HepG2 (cell line): Measurements from ENCODE around the gene CYB5D1. TPM values are rescaled to one million over a fixed set of nuclear protein-coding genes. Genes with fewer than 3 reads are reported as not detected.
A peak's percentile ranks its signal among the peaks of the same experiment; 100 is the strongest.

Source experiments
- ATAC-seq: fragments of 200-7000 bp; cut with Tn5 transposase; 3 replicates; pipeline ENCODE4 v1.9.1; 2020; ENCODE audit warnings: mild to moderate bottlenecking, moderate library complexity
- BruUV-seq: library from RNA; stranded (reverse); fragments of 400-500 nt; replicated peaks from 2 replicates; lab custom pipeline; 2021; lab: Mats Ljungman, UMichigan
- CTCF ChIA-PET: fragments of 300-600 bp; formaldehyde crosslinking; extraction: SDS; loops from one replicate; lab custom pipeline; 2021; ENCODE audit warnings: low total read pairs, inconsistent platforms, low intra/inter-chr PET ratio; lab: Yijun Ruan, JAX
- POLR2A ChIA-PET: fragments of 350-600 bp; sonication (Branson Sonifier 250); formaldehyde crosslinking; loops from one replicate; lab custom pipeline; 2020; ENCODE audit warnings: antibody characterized with exemption, inconsistent platforms; lab: Yijun Ruan, JAX
- DNase-seq: peaks from one replicate; pipeline ENCODE4 v3.0.0-alpha.2; 2015; ENCODE audit warnings: low spot score
- FAIRE-seq: peaks from 3 replicates; lab custom pipeline; 2011; peaks lifted over from hg19 to GRCh38; lab: Jason Lieb, UNC
- H2AFZ ChIP-seq: one replicate; pipeline ENCODE4 v1.6.1; 2011; ENCODE audit warnings: low read length, inconsistent platforms
- H3K27ac ChIP-seq: fragments of 300-600 bp; 3 replicates; pipeline ENCODE4 v1.8.0; 2011; ENCODE audit warnings: mixed run types, mild to moderate bottlenecking, mixed read lengths, low read length, inconsistent platforms; ENCODE audit not compliant: insufficient read depth; ENCODE audit errors: extremely low read length
- H3K27me3 ChIP-seq, 2 experiments: fragments of 200-600 bp in 1 of 2; 2 replicates in 1 of 2; 3 replicates in 1 of 2; pipeline versions ENCODE4 v1.6.0 to v1.8.0; 2011; ENCODE audit warnings: low read length in 2 of 2, mild to moderate bottlenecking in 2 of 2, moderate library complexity in 2 of 2, inconsistent platforms in 1 of 2; ENCODE audit not compliant: insufficient read depth in 2 of 2, control insufficient read depth in 1 of 2
- H3K36me3 ChIP-seq, 2 experiments: fragments of 200-600 bp in 1 of 2; replicated peaks in 1 of 2; 2 replicates in 1 of 2; 3 replicates in 1 of 2; pipeline versions ENCODE4 v1.5.1 to v1.8.0; 2011; ENCODE audit warnings: low read length in 2 of 2, inconsistent platforms in 1 of 2; ENCODE audit not compliant: insufficient read depth in 2 of 2, control insufficient read depth in 1 of 2
- H3K4me1 ChIP-seq: 2 replicates; pipeline ENCODE4 v1.5.1; 2012; ENCODE audit warnings: low read length, inconsistent platforms; ENCODE audit not compliant: insufficient read depth
- H3K4me2 ChIP-seq: 2 replicates; pipeline ENCODE4 v1.6.0; 2011; ENCODE audit warnings: low read depth, low read length, inconsistent platforms
- H3K4me3 ChIP-seq, 3 experiments: fragments of 200-600 bp in 1 of 3; sonication (generic), shearing (Covaris generic) in 1 of 3; replicated peaks in 1 of 3; 2 replicates each; pipeline ENCODE4 v1.5.1; 2011 to 2016; ENCODE audit warnings: low read length in 3 of 3, inconsistent platforms in 2 of 3, low read depth in 2 of 3, mild to moderate bottlenecking in 2 of 3, control low read depth in 1 of 3, mixed read lengths in 1 of 3; ENCODE audit not compliant: insufficient read depth in 1 of 3
- H3K79me2 ChIP-seq: one replicate; pipeline ENCODE4 v1.6.1; 2011; ENCODE audit warnings: low read length, inconsistent platforms; ENCODE audit not compliant: insufficient read depth
- H3K9ac ChIP-seq: 2 replicates; pipeline ENCODE4 v1.6.0; 2011; ENCODE audit warnings: mild to moderate bottlenecking, low read depth, low read length, inconsistent platforms; ENCODE audit not compliant: insufficient read depth
- H3K9me3 ChIP-seq: 2 replicates; pipeline ENCODE4 v1.5.1; 2012; ENCODE audit warnings: mild to moderate bottlenecking, low read length
- H4K20me1 ChIP-seq: 2 replicates; pipeline ENCODE4 v1.6.0; 2011; ENCODE audit warnings: inconsistent platforms, mild to moderate bottlenecking, low read length, moderate library complexity; ENCODE audit not compliant: insufficient read depth
- CSRNP1 ChIP-seq: sonication (generic); formaldehyde crosslinking; IDR thresholded peaks from 2 replicates; pipeline ENCODE4 v1.8.1; 2023; ENCODE audit warnings: mild to moderate bottlenecking, missing genetic modification reagents
- HNRNPK ChIP-seq: fragments of 200-400 bp; formaldehyde crosslinking; IDR thresholded peaks from 2 replicates; pipeline ENCODE4 v1.6.1; 2018; ENCODE audit warnings: low read length, low read depth, moderate library complexity, mild to moderate bottlenecking; ENCODE audit not compliant: poor library complexity, severe bottlenecking
- IRX3 ChIP-seq: sonication (generic); formaldehyde crosslinking; IDR thresholded peaks from 2 replicates; pipeline ENCODE4 v1.8.1; 2023; ENCODE audit warnings: mild to moderate bottlenecking, low read depth, missing genetic modification reagents, borderline replicate concordance
- NFIB ChIP-seq: sonication (generic); formaldehyde crosslinking; IDR thresholded peaks from 2 replicates; pipeline ENCODE4 v1.9.0; 2021; ENCODE audit warnings: missing genetic modification reagents, mild to moderate bottlenecking, borderline replicate concordance
- POLR2A ChIP-seq, 2 experiments: IDR thresholded peaks; 2 replicates each; pipeline ENCODE4 v1.6.1; 2011; ENCODE audit warnings: low read depth in 2 of 2, low read length in 2 of 2, mild to moderate bottlenecking in 1 of 2, moderate library complexity in 1 of 2; ENCODE audit not compliant: insufficient read depth in 1 of 2
- RXRA ChIP-seq: sonication (generic); formaldehyde crosslinking; IDR thresholded peaks from 2 replicates; pipeline ENCODE4 v1.5.1; 2020; ENCODE audit warnings: missing genetic modification reagents
- SMC3 ChIP-seq: IDR thresholded peaks from 2 replicates; pipeline ENCODE4 v1.6.1; 2011; ENCODE audit warnings: low read length, improper control_type of control experiment
- YEATS4 ChIP-seq: sonication (generic); formaldehyde crosslinking; IDR thresholded peaks from 2 replicates; pipeline ENCODE4 v1.4.0; 2020; ENCODE audit warnings: missing genetic modification reagents, borderline replicate concordance
- ZNF274 ChIP-seq: sonication (generic); formaldehyde crosslinking; IDR thresholded peaks from 2 replicates; pipeline ENCODE4 v1.5.1; 2020; ENCODE audit warnings: mild to moderate bottlenecking, missing genetic modification reagents
- ZNF280D ChIP-seq: sonication (generic); formaldehyde crosslinking; IDR thresholded peaks from 2 replicates; pipeline ENCODE4 v1.5.1; 2020; ENCODE audit warnings: mild to moderate bottlenecking, missing genetic modification reagents
- WGBS: methylation state at CpG from one replicate; pipeline ENCODE4 v1.1.6; 2017; ENCODE audit warnings: low lambda C conversion rate; 5-methylcytosine and 5-hydroxymethylcytosine counted together
- in situ Hi-C: cut with HindIII; loops from 2 replicates; pipeline ENCODE4 v1.10.0; 2017; ENCODE audit warnings: low pct_unique_long_range_greater_than_20kb; ENCODE audit not compliant: extremely low pct_ligation_motif_present
- intact Hi-C: fragments of 100-400 bp; cut with micrococcal nuclease; formaldehyde crosslinking; loops from one replicate; pipeline ENCODE4 v1.10.0; 2022; ENCODE audit not compliant: unreplicated experiment
- polyA plus RNA-seq, 8 experiments: library from polyadenylated mRNA; depleted of rRNA in 3 of 8; stranded (reverse) in 7 of 8; unstranded in 1 of 8; fragments of >200 nt; fragmentation: Illumina TruSeq in 4 of 8; extraction: Trizol in 4 of 8; gene quantifications; 2 replicates each; pipeline versions ENCODE4 v1.2.1 to v1.2.3, GENCODE V29; 2011 to 2016; ENCODE audit warnings: low read depth in 4 of 8, missing spikeins in 1 of 8, mixed read lengths in 1 of 8; ENCODE audit not compliant: insufficient read depth in 1 of 8
- total RNA-seq, 5 experiments: library from RNA; depleted of rRNA; stranded (reverse); fragments of >200 nt; fragmentation: Illumina TruSeq; extraction: Trizol; gene quantifications; 2 replicates each; pipeline ENCODE4 v1.2.3, GENCODE V29; 2016; ENCODE audit warnings: low read depth in 1 of 5

The CYB5D1 gene
- total and polyA plus RNA-seq, 2 of the 13 experiments (the other 11 are each of a cell fraction or from before 2014, with no cell fraction given) = 8.9 to 17.0 TPM

- TF ChIP-seq CSRNP1 (CRISPR knock-in tag) (no peak), RXRA (CRISPR knock-in tag) (no peak), YEATS4 (CRISPR knock-in tag) (no peak), NFIB (no peak), SMC3 (no peak), ZNF274 (CRISPR knock-in tag) (no peak), ZNF280D (no peak)
Observed at GRCh38 chr17:7848131-7848579, 9.6 kb upstream of the CYB5D1 start (continued).

GRCh38 chr17:7848739-7849129 lies 9.1 kb upstream of the CYB5D1 start:
- H3K27ac ChIP-seq = no peak overlapping the region
- peaks cover 18% of the 10 kb centered on the region for H3K79me2 ChIP-seq
- POLR2A ChIA-PET = interaction anchor here (1.8 to 2.2 kb wide), 2 partner anchors 13 to 16 kb away, joined by 5 read pairs; no protein-coding TSS in a partner anchor
- no peak overlapping the region for H3K4me2 ChIP-seq
- H3K9ac ChIP-seq = no peak overlapping the region
- in situ Hi-C loops = loop anchor here (10.0 kb wide), 1 partner anchor 274 kb away; the partner anchor contains the start of gene CD68
- ATAC-seq (no peak), FAIRE-seq (no peak), DNase-seq (no peak)
- peaks cover 24% of the 10 kb centered on the region for H4K20me1 ChIP-seq
- CTCF ChIA-PET = no interaction called here
- intact Hi-C loops = no loop called here
- TF ChIP-seq IRX3 (no peak), POLR2A (IDR thresholded peaks at IDR 0.05; ENCODE audit: insufficient read depth in 1 of 2, low read depth in 2 of 2, low read length in 2 of 2) (0 out of 4 replicates have a peak, but pooled peaks of 1 of the 2 experiments have one; percentile 33), HNRNPK (peak; percentile 52)
- H3K9me3 ChIP-seq = no peaks in the 10 kb centered on the region
- H3K27me3 ChIP-seq = no peaks in the 10 kb centered on the region
- H2AFZ ChIP-seq = no peak overlapping the region
- H3K4me3 ChIP-seq = no peak overlapping the region
- H3K4me1 ChIP-seq = peaks cover 9% of the 10 kb centered on the region
- peaks cover 42 to 55% of the 10 kb centered on the region in 2 experiments for H3K36me3 ChIP-seq
- 97% methylated on average over 16 of the region's 21 CpGs for WGBS
- no TSS peak for BruUV-seq
